Breast epithelium (tissue), 4 donors: ENCODE results near the gene APC. TPM values are rescaled to one million over a fixed set of nuclear protein-coding genes. Genes with fewer than 3 reads are reported as not detected.
A peak's percentile ranks its signal among the peaks of the same experiment; 100 is the strongest.

Experiments used
- DNase-seq, 2 donors: peaks; one replicate each; pipeline ENCODE4 v3.0.0-alpha.2; 2019; ENCODE audit warnings: low spot score in 2 of 2
- H3K27ac ChIP-seq, 2 donors: fragments of 200-600 bp; sonication (generic) in 1 of 2; one replicate each; pipeline ENCODE4 v1.5.1; 2016 to 2019; ENCODE audit warnings: mild to moderate bottlenecking in 1 of 2
- H3K27me3 ChIP-seq, 2 donors: fragments of 200-600 bp; sonication (generic) in 1 of 2; one replicate each; pipeline versions ENCODE4 v1.5.1 to v1.6.0; 2017 to 2019; ENCODE audit warnings: control low read depth in 1 of 2, mild to moderate bottlenecking in 1 of 2
- H3K36me3 ChIP-seq: fragments of 200-600 bp; one replicate; pipeline ENCODE4 v1.5.1; 2019
- H3K4me1 ChIP-seq, 2 donors: fragments of 200-600 bp; sonication (generic); one replicate each; pipeline ENCODE4 v1.5.1; 2016 to 2019; ENCODE audit warnings: control low read depth in 1 of 2
- H3K4me3 ChIP-seq, 3 donors: fragments of 200-600 bp; sonication (generic); 1 replicate in 2 of 3; 2 replicates in 1 of 3; pipeline ENCODE4 v1.5.1; 2016 to 2019; ENCODE audit warnings: mild to moderate bottlenecking in 3 of 3, moderate library complexity in 2 of 3
- H3K9me3 ChIP-seq, 2 donors: fragments of 200-600 bp; sonication (generic) in 1 of 2; one replicate each; pipeline ENCODE4 v1.5.1; 2016 to 2019; ENCODE audit warnings: control low read depth in 1 of 2
- POLR2A ChIP-seq: fragments of 450-650 bp; IDR thresholded peaks from one replicate; pipeline ENCODE4 v1.6.1; 2016; ENCODE audit warnings: antibody characterized with exemption, mild to moderate bottlenecking, moderate library complexity
- POLR2AphosphoS5 ChIP-seq, 3 donors: sonication (generic); formaldehyde crosslinking; IDR thresholded peaks; one replicate each; pipeline ENCODE4 v1.6.1; 2017; ENCODE audit warnings: antibody characterized with exemption in 3 of 3
- intact Hi-C: fragments of 100-400 bp; cut with DNase I; formaldehyde crosslinking; loops from one replicate; pipeline ENCODE4 v1.15.1; 2023; ENCODE audit warnings: low total_unique reads
- total RNA-seq, 3 donors: library from RNA; depleted of rRNA; stranded (reverse); fragments of >200 nt; gene quantifications; one replicate each; pipeline ENCODE4 v1.1.0, GENCODE V29; 2016
- TF ChIP-seq, protein P1 (sequence below), 3 donors: fragments of 450-650 bp; IDR thresholded peaks; one replicate each; pipeline ENCODE4 v1.5.1; 2016 to 2017; ENCODE audit warnings: antibody characterized with exemption in 3 of 3, mild to moderate bottlenecking in 3 of 3, moderate library complexity in 3 of 3

Gene APC
- total RNA-seq, 3 donors from 2014 or later, result 51.5 to 73.9 (median 65.1) TPM

DNA sequence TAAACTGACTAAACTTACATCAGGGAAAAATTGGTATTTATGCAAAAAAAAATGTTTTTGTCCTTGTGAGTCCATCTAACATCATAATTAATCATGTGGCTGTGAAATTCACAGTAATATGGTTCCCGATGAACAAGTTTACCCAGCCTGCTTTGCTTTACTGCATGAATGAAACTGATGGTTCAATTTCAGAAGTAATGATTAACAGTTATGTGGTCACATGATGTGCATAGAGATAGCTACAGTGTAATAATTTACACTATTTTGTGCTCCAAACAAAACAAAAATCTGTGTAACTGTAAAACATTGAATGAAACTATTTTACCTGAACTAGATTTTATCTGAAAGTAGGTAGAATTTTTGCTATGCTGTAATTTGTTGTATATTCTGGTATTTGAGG lies 106.8 kb downstream of the APC start:
- DNase-seq, result no peak
- no peak overlapping the region for H3K27ac ChIP-seq
- no peaks in the 10 kb centered on the region for H3K27me3 ChIP-seq
- H3K4me3 ChIP-seq, result no peak overlapping the region
- H3K4me1 ChIP-seq, result no peaks in the 10 kb centered on the region
- H3K36me3 ChIP-seq, result no peaks in the 10 kb centered on the region
- intact Hi-C loops, result no loop called here
- TF ChIP-seq POLR2AphosphoS5 (IDR thresholded peaks at IDR 0.05) (no peak), POLR2A (no peak)
- TF ChIP-seq, protein P1, sequence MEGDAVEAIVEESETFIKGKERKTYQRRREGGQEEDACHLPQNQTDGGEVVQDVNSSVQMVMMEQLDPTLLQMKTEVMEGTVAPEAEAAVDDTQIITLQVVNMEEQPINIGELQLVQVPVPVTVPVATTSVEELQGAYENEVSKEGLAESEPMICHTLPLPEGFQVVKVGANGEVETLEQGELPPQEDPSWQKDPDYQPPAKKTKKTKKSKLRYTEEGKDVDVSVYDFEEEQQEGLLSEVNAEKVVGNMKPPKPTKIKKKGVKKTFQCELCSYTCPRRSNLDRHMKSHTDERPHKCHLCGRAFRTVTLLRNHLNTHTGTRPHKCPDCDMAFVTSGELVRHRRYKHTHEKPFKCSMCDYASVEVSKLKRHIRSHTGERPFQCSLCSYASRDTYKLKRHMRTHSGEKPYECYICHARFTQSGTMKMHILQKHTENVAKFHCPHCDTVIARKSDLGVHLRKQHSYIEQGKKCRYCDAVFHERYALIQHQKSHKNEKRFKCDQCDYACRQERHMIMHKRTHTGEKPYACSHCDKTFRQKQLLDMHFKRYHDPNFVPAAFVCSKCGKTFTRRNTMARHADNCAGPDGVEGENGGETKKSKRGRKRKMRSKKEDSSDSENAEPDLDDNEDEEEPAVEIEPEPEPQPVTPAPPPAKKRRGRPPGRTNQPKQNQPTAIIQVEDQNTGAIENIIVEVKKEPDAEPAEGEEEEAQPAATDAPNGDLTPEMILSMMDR (IDR thresholded peaks at IDR 0.05), result no peak
- H3K9me3 ChIP-seq, result no peaks in the 10 kb centered on the region

DNA sequence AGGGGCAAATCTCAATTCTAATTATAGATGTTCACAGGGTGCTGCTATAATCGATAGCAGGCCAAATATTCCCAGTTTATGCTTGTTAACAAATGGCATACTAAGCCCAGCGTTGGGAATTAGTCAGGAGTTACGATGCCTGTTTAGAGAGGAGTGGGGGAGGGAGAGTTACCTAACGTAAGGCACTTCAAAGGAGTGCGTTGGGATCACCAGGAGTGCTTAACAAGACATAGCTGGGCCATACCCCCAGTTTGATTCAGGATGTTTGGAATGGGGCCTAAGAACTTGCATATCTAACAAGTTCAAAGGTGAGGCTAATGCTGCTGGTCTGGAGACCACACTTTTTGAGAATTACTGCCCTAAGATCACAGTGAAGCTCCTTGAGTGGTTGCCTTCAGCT lies 108.9 kb downstream of the APC start:
- Histone ChIP-seq H3K4me1 (no peaks in the 10 kb centered on the region), H3K27me3 (no peaks in the 10 kb centered on the region), H3K27ac (no peak overlapping the region), H3K4me3 (no peak overlapping the region), H3K9me3 (no peaks in the 10 kb centered on the region), H3K36me3 (no peaks in the 10 kb centered on the region)
- TF ChIP-seq POLR2A (no peak), POLR2AphosphoS5 (IDR thresholded peaks at IDR 0.05) (no peak)
- TF ChIP-seq, protein P1 (IDR thresholded peaks at IDR 0.05), result no peak
- intact Hi-C loops, result no loop called here
- no peak for DNase-seq

DNA sequence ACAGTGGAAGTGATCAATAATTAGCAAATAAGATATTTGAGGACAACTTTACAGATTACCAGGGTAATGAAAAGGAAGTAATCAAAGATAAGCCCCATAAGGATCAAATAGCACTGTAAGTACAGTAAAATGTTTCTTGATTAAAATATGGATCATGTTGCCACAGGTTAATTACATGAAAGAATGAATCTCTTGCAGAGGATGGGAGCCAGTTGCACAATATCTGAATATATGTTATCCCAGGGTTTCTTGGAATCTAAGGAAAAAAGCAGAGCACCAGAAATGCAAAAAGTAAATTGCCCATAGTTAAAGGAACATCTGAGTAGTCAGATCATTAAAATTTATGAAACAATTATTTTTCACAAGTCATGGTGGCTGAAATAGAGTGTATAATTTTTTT lies 109.6 kb downstream of the APC start:
- Histone ChIP-seq H3K36me3 (no peaks in the 10 kb centered on the region), H3K27ac (no peak overlapping the region), H3K4me3 (no peak overlapping the region), H3K27me3 (no peaks in the 10 kb centered on the region), H3K9me3 (no peaks in the 10 kb centered on the region), H3K4me1 (no peaks in the 10 kb centered on the region)
- intact Hi-C loops, result no loop called here
- TF ChIP-seq, protein P1 (IDR thresholded peaks at IDR 0.05), result no peak
- TF ChIP-seq POLR2A, result no peak
- TF ChIP-seq POLR2AphosphoS5 (IDR thresholded peaks at IDR 0.05), result no peak
- DNase-seq, result no peak

DNA sequence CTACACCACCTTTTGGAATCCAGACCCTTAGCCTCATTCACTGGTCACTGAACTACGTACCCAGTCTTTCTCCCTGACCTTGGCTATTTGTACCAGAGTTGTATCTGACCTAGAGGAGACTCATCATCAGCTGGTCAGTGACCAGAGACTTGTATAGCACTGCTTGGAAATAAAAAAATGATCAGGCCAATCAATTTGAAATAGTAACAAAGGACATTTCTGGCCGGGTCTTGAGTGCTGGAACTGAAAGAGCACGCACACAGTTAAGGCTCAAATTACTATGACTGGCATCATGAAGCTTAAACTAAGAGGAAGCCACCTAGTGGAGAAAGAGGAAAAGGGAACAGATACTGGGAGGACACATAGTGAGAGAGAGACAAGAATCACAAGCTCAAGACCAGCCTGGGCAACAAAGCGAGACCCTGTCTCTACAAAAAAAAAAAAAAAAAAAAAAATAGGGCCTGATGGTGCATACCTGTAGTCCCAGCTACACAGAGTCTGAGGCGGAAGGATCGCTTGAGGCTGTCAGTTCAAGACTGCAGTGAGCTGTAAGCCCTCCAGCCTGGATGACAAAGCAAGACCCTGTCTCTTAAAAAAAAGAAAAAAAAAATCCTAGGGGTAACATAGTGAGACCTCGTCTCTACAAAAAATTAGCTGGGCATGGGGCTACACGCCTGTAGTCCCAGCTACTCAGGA lies 110.6 kb downstream of the APC start:
- H3K4me1 ChIP-seq, result no peaks in the 10 kb centered on the region
- intact Hi-C loops, result no loop called here
- TF ChIP-seq, protein P1 (IDR thresholded peaks at IDR 0.05), result peak in 2 of 3 donors; percentile 32 to 33
- no peak for TF ChIP-seq POLR2AphosphoS5 (IDR thresholded peaks at IDR 0.05)
- H3K27me3 ChIP-seq, result no peaks in the 10 kb centered on the region
- H3K9me3 ChIP-seq, result no peaks in the 10 kb centered on the region
- H3K27ac ChIP-seq, result no peak overlapping the region
- H3K4me3 ChIP-seq, result no peak overlapping the region
- DNase-seq, result no peak
- H3K36me3 ChIP-seq, result no peaks in the 10 kb centered on the region

- DNase-seq, result no peak
- intact Hi-C loops, result no loop called here
Observed at GRCh38 chr5:112849912-112850311, 112.2 kb downstream of the APC start.

More at GRCh38 chr5:112849912-112850311, 112.2 kb downstream of the APC start:
- no peaks in the 10 kb centered on the region for H3K36me3 ChIP-seq
- no peak overlapping the region for H3K4me3 ChIP-seq
- no peak overlapping the region for H3K27ac ChIP-seq
- H3K4me1 ChIP-seq, result no peaks in the 10 kb centered on the region
- TF ChIP-seq POLR2AphosphoS5 (IDR thresholded peaks at IDR 0.05) (no peak), POLR2A (no peak)
- TF ChIP-seq, protein P1 (IDR thresholded peaks at IDR 0.05), result no peak
- H3K9me3 ChIP-seq, result no peaks in the 10 kb centered on the region
- no peaks in the 10 kb centered on the region for H3K27me3 ChIP-seq
